ENCODE data around the gene DPY19L1.
"Not testable (repeated sequence)": the region's sequence is repeated elsewhere in the genome, so short reads cannot be mapped to it uniquely, and the experiment has no call there.

The DPY19L1 gene

GRCh38 chr7:35032166-35032565 lies 5.1 kb downstream of the DPY19L1 start:
- DNase-seq (ENCODE audit: low spot score), result no peak

- no peak for DNase-seq (ENCODE audit: low spot score)
Measured at GRCh38 chr7:35030848-35031247, 6.4 kb downstream of the DPY19L1 start.

- DNase-seq (ENCODE audit: low spot score), result no peak
Measured at GRCh38 chr7:35029311-35029710, 8.0 kb downstream of the DPY19L1 start.

GRCh38 chr7:35026150-35026549 lies 11.1 kb downstream of the DPY19L1 start:
- DNase-seq (ENCODE audit: low spot score), result no peak

GRCh38 chr7:35025369-35025870 lies 11.9 kb downstream of the DPY19L1 start:
- no peak for DNase-seq (ENCODE audit: low spot score)

- no peak for DNase-seq (ENCODE audit: low spot score)
Measured at GRCh38 chr7:35024298-35024697, 13.0 kb downstream of the DPY19L1 start.

- no peak for DNase-seq (ENCODE audit: low spot score)
Measured at GRCh38 chr7:35022725-35023124, 14.6 kb downstream of the DPY19L1 start.

- no peak for DNase-seq (ENCODE audit: low spot score)
Measured at GRCh38 chr7:35021445-35021844, 15.8 kb downstream of the DPY19L1 start.

- no peak for DNase-seq (ENCODE audit: low spot score)
Measured at GRCh38 chr7:35019801-35020200, 17.5 kb downstream of the DPY19L1 start.

GRCh38 chr7:35019179-35019729 lies 18.0 kb downstream of the DPY19L1 start:
- no peak for DNase-seq (ENCODE audit: low spot score)

- no peak for DNase-seq (ENCODE audit: low spot score)
Measured at GRCh38 chr7:35015346-35015859, 21.9 kb downstream of the DPY19L1 start.

GRCh38 chr7:35012160-35012559 lies 25.1 kb downstream of the DPY19L1 start:
- DNase-seq (ENCODE audit: low spot score), result no peak

GRCh38 chr7:35011085-35011484 lies 26.2 kb downstream of the DPY19L1 start:
- DNase-seq (ENCODE audit: low spot score), result no peak

GRCh38 chr7:35007768-35008167 lies 29.5 kb downstream of the DPY19L1 start:
- no peak for DNase-seq (ENCODE audit: low spot score)

- DNase-seq (ENCODE audit: low spot score), result no peak
Measured at GRCh38 chr7:35004531-35005095, 32.7 kb downstream of the DPY19L1 start.

GRCh38 chr7:35003679-35004303 lies 33.5 kb downstream of the DPY19L1 start:
- DNase-seq (ENCODE audit: low spot score), result no peak

GRCh38 chr7:35003177-35003650 lies 34.1 kb downstream of the DPY19L1 start:
- not testable (repeated sequence) for DNase-seq (ENCODE audit: low spot score)

GRCh38 chr7:34998335-34998734 lies 39.0 kb downstream of the DPY19L1 start:
- not testable (repeated sequence) for DNase-seq (ENCODE audit: low spot score)

- not testable (repeated sequence) for DNase-seq (ENCODE audit: low spot score)
Measured at GRCh38 chr7:34996423-34997090, 40.7 kb downstream of the DPY19L1 start.

- no peak for DNase-seq (ENCODE audit: low spot score)
Measured at GRCh38 chr7:34995757-34996156, 41.5 kb downstream of the DPY19L1 start.

GRCh38 chr7:34991938-34992840 lies 45.1 kb downstream of the DPY19L1 start:
- peak; percentile 47 for DNase-seq (ENCODE audit: low spot score)

All from cerebellar cortex (tissue), 1 donor.